Head of caudate nucleus (tissue), 42 donors: ENCODE data around the gene GAPDH.
"Not testable (repeated sequence)": the region's sequence is repeated elsewhere in the genome, so short reads cannot be mapped to it uniquely, and the experiment has no call there.

Experiments used
- DNase-seq, 42 donors: peaks; one replicate each; pipeline versions ENCODE4 v3.0.0 to v3.0.0-alpha.2; 2020 to 2021; ENCODE audit warnings: mixed read lengths in 7 of 42
- intact Hi-C: fragments of 100-400 bp; cut with DNase I; formaldehyde crosslinking; loops from one replicate; pipeline ENCODE4 v1.15.0; 2022

GAPDH gene

DNA sequence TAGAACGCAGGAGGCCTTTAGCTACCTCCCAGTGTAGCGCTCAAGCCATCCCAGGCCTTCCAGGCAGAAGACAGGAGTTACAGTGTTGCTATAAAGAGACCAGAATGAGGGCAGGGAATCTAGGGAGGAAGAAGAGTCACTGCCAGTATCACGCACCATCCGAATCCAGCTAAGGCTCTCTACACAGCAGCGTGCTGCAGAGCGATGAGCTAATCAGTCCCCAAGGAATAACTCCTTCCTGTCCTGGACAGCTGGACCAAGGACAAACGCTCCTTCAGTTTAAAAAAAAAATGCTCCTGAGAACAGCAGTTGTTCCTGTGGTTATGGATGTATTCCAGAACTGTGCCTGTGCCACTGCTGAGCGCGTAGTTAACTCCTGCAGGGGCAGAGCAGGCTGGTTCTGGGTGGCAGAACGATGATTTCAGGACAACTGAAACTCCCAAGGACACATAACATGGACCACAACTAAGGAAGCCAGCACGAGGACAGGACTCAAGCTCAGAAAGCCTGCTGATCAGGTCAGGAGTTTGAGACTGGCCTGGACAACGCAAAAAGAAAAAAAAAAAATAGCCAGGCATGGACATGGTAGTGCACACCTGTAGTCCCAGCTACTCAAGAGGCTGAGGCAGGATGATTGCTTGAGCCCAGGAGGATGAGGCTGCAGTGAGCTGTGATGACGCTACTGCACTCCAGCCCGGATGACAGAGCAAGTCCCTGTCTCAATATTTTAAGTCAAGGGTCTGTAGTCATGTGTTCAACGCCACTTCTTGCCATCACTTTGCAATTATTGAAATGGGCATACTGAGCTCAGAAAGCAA, 18.9 kb downstream of the GAPDH start:
- peak in 18 of 42 donors; percentile 7 to 75 (median 50) for DNase-seq
- intact Hi-C loops, result no loop called here

DNA sequence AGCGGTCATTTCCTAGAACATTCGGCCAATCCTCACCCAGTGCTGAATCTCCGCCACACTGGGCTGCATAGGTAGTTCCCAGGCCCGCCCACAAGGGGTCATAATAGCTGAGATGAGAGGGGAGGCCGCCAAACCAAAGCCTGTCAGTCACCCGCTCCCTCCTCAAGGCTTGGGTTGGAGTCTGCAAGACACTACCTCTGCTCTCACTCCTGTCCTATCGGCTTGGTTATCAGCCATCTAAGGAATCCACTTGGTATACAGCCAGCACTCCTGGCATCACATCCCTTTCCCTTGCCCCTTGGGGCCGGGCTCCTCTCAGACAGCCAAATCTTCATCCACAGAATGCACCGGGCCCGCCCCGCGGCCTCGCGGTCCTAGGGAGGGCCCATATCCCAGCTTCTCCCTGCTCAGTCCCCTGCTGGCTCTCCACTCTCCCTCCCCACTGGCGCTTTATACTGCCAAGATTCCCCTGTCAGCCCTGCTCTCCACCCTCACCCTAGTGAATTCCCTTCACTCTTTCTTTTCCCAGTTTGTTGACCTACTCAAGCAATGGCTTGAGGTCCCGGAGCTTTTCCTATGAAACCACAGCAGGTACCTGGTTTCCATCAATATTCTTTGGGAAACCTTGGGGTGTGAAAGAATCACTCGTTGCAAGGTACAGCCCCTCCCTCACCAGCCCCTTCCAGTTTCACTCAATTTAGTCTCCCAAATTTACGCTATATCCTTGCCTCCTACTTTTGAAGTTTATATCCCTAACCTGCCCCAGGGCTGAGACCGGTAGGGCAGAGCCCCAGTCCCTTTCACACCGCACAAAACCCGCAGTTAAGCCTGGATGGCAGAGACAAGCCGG, 20.1 kb downstream of the GAPDH start:
- DNase-seq, result peak in 41 of 42 donors; percentile 61 to 88 (median 75)
- intact Hi-C loops, result no loop called here

- peak in 13 of 42 donors; percentile 24 to 58 (median 38) for DNase-seq
- intact Hi-C loops, result no loop called here
Observed at GRCh38 chr12:6555018-6555691, 20.8 kb downstream of the GAPDH start.

DNA sequence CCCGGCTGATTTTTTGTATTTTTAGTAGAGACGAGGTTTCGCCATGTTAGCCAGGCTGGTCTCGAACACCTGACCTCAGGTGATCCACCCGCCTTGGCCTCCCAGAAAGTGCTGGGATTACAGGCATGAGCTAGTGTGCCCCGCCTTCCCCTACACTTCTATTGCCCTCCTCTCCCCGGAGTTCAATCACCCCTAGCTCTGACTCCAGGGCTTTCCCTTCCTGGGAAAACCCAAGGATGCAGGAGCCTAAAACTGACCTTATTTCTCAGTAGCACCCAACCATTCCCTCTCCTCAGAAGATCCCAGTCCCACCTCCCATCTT, 22.1 kb downstream of the GAPDH start:
- DNase-seq, intact Hi-C loops: not testable (repeated sequence)

DNA sequence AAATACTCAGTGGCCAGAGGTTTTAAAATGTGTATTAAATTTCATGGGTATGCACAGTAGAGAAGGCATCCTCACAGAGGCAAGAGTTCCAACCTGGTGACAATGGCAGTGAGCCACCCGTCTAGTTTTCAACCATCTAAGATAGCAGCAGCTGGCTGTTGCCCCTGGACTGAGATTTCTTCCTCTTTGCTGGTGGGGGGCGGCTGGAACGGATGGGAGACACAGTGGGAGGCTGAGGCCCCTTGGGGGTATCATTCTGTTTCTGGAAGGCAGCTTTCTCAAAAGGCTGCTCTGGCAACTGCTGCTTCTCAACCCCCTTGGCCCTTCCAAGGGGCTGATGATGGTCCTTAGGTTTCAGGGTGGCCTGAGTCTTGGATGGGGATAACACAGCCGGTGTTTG, 22.5 kb downstream of the GAPDH start:
- DNase-seq, result no peak
- intact Hi-C loops, result no loop called here

DNA sequence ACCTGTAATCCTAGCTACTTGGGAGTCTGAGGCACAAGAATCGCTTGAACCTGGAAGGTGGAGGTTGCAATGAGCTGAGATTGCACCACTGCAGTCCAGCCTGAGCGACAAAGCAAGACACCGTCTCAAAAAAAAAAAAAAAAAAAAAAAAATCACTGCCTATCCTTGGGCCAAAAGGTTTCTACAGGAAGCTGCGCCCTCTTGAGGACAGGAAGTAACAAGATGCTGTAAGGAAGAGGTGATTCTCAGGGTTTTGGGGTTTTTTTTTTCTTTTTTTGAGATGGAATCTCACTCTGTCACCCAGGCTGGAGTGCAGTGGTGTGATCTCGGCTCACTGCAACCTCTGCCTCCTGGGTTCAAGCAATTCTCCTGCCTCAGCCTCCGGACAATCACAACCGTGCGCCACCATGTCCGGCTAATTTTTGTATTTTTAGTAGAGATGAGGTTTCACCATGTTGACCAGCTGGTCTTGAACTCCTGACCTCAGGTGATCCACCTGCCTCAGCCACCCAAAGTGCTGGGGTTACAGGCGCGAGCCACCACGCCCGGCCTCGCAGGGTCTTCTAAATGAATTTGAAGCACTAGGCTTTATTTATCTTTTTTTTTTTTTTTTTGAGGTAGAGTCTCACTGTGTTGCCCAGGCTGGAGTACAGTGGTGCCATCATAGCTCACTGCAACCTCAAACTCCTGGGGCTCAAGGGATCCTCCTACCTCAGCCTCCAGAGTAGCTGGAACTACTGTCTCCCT, 23.9 kb downstream of the GAPDH start:
- intact Hi-C loops, result not testable (repeated sequence)
- peak in 16 of 42 donors; percentile 10 to 76 (median 52) for DNase-seq

- intact Hi-C loops, result no loop called here
- DNase-seq, result no peak
Observed at GRCh38 chr12:6559500-6559899, 25.2 kb downstream of the GAPDH start.

- intact Hi-C loops, result no loop called here
- DNase-seq, result peak in 1 of 42 donors; percentile 14
Observed at GRCh38 chr12:6560501-6561205, 26.3 kb downstream of the GAPDH start.

DNA sequence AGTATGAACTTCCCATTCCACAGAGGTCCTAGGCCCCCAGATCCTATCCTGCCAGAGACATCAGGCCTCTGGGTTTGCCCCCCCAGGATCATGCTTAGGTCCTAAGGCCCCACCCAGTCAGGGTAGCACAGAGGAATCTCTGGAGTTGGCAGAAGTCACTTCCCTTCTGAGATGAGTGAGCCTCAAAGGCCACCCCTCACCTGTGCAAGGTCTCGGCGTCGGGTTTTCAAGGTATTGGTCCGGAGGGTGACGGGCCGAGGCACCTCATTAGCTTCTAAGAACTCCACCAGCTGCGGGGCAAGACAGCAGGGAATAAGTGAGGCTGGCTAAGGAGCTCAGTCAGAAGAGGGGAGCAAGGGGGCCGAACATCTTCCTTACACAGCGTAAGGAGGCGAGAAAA, 28.6 kb downstream of the GAPDH start:
- DNase-seq, result peak in 1 of 42 donors; percentile 12
- intact Hi-C loops, result no loop called here

DNA sequence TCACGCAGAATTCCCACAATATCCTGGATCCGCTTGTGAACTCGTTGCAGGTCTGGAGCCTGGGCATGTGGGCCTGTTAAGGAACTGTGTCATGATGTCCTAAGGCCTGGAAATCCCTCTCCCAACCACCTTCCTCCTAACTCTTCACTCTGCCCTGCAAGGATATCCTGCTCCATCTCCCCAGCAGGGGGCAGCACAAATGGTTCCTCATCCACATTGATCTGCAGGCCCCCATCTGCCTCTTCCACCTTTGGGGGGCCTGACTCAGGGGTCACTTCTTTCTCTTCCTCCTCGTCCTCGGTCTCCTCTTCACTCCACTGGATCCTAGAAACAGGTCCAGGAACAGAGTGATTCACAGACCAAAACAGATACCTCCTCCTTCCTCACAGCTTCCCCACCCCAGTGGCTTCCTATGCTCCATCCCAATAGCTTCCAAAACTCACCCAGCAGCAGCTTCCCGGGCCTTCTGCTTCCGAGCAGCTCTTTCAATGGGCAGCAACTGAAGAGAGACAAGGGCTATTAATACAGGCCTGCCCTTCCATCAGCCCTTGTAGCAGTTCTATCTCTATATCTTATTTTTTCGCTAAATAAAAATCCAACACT, 29.2 kb downstream of the GAPDH start:
- intact Hi-C loops, result no loop called here
- DNase-seq, result peak in 35 of 42 donors; percentile 34 to 87 (median 68)

DNA sequence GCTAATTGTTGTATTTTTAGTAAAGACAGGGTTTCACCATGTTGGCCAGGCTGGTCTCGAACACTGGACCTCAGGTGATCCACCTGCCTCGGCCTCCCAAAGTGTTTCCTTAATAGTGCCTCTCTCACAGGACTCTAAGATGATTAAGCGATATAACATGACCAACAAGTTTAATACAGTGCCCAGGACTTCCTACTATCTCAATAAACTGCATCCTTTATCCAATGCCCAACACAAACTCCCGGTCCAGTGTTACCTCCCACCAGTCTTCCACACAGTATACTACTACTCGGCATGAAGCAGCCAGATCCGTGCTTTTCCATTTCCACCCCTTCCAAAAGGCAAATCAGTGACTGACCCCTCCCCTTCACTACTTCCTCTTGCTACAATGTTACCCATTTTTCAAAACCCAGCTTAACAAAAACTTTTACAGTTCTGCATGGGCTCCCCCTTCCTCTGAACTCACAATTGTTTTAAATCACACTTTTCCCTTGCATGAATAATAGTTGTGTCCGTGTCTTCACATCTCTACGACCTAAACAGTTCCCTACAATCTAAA, 32.9 kb downstream of the GAPDH start:
- intact Hi-C loops, result loop anchor here (5.0 kb wide), 1 partner anchor 35 kb away; no protein-coding TSS in a partner anchor
- no peak for DNase-seq

DNA sequence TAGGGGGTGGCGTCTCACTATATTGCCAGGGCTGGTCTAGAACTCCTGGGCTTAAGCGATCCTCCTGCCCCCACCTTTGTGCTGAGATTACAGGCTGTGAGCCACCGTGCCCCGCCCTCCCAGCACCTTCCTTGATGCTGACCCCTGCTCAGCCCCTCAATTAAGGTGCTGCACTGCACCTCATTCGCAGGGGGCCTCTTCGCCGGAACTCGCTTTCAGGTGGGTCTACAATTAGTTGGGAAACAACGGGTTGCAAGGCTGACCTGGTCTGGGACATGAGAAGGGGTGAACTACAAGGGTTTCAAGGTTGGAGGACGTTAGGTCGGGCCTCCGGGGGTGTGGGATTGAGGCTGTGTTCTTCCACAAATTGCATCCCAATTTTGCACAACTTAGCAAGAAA, 35.0 kb downstream of the GAPDH start:
- intact Hi-C loops, result loop anchor here (5.0 kb wide), 1 partner anchor 33 kb away; no protein-coding TSS in a partner anchor
- DNase-seq, result no peak

- intact Hi-C loops, result loop anchor here (5.0 kb wide), 1 partner anchor 33 kb away; no protein-coding TSS in a partner anchor
- peak in 13 of 42 donors; percentile 10 to 64 (median 42) for DNase-seq
Observed at GRCh38 chr12:6569786-6570185, 35.5 kb downstream of the GAPDH start.

DNA sequence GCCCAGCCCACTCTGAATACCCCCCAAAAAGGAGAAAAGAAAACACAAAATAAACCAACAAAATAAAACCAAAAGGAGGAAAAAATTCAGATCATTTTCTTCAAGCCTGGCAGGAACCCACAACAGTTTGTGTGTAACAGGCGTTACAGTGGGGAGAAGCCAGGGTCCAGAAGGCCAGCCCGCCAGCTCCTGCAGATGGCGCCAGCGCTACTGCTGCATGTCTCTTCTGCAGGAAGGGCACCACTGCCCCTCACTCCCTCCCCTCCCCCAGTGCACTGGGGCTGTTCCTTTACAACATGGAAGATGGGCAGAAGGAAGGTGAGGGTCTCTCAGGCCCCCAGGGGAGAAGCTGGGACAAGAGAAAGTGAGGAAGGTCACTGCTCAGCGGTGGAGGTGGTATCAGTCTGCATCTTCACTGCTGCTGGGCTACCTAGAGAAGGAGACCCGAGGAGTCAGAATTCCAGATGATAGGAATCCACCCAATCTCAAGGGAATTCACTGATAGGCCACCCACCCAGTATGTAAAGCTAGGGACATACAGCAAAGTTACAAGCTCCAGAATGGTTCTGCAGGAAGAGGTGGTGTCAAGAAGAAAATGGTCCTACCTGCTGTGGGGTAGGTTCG, 36.1 kb downstream of the GAPDH start:
- intact Hi-C loops, result no loop called here
- DNase-seq, result peak in 13 of 42 donors; percentile 18 to 63 (median 37)

DNA sequence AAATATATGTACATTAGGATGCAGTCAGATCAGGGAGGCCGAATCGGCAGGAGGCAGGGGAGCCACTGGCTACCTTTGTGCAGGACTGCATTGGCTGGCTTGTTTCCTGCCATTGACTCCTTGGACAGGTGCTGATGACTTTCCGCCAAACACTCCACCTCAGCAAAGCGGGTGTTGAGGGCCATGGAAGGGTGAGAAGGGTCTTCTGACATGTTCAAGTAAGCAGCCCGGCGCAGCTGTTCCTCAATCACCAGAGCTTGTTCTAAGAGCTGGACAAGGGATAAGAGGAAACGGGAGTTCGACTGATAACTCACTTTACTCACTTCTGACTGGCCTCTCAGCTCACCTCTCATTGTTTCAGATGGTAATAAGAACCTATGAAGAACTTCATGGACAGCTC, 38.7 kb downstream of the GAPDH start:
- intact Hi-C loops, result no loop called here
- peak in 1 of 42 donors; percentile 24 for DNase-seq

DNA sequence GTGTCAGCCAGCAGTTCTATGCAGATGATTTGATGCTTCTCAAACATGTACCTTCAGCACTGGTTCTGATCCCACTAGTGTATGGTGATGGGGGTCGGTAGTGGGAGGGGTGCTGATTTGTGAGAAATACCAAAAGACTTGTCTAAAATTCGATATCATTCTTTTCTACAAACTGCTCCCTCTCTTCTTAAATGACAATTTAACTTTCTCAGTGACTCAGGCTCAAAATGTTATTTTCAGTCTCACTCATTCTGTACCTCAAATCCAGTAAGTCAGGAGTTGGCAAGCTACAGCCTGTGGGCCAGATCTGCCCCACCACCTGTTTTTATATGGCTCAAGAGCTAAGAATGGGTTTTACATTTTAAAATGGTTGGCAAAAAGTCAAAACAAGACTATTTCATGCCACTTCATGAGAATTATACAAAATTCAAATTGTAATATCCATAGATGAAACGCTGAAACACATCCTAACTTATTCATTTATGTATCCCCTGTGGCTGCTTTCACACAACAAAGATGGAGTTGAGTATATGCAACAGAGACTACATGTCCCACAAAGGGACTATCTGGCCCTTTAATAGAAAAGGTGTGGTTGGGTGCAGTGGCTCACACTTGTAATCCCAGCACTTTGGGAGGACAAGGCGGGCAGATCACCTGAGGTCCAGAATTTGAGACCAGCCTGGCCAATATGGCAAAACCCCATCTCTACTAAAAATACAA, 40.4 kb downstream of the GAPDH start:
- no peak for DNase-seq
- intact Hi-C loops, result no loop called here
